Thoracic aorta (tissue), 2 donors: ENCODE data around the gene NCBP3. TPM values are rescaled to one million over a fixed set of nuclear protein-coding genes. Genes with fewer than 3 reads are reported as not detected.

ENCODE experiments used
- ATAC-seq: fragments of 150-250 bp; one replicate; pipeline ENCODE4 v1.8.0; 2017; ENCODE audit warnings: low read depth; ENCODE audit not compliant: insufficient number of reproducible peaks, low FRiP score
- DNase-seq: peaks from one replicate; pipeline ENCODE4 v3.0.0-alpha.2; 2020; ENCODE audit warnings: low spot score
- H3K27ac ChIP-seq, 2 donors: fragments of 200-600 bp; sonication (generic); 1 replicate in 1 of 2; 2 replicates in 1 of 2; pipeline ENCODE4 v1.5.1; 2016; ENCODE audit warnings: mild to moderate bottlenecking in 2 of 2, moderate library complexity in 2 of 2
- H3K27me3 ChIP-seq: fragments of 200-600 bp; sonication (generic); replicated peaks from 2 replicates; pipeline ENCODE4 v1.6.0; 2016; ENCODE audit warnings: mild to moderate bottlenecking; ENCODE audit not compliant: insufficient read depth
- H3K36me3 ChIP-seq: fragments of 200-600 bp; sonication (generic); one replicate; pipeline ENCODE4 v1.5.1; 2016
- H3K4me1 ChIP-seq, 2 donors: fragments of 200-600 bp; sonication (generic); 1 replicate in 1 of 2; 2 replicates in 1 of 2; pipeline versions ENCODE4 v1.5.1 to v1.6.0; 2016; ENCODE audit warnings: low read depth in 2 of 2, mild to moderate bottlenecking in 1 of 2; ENCODE audit not compliant: control insufficient read depth in 1 of 2
- H3K4me3 ChIP-seq: fragments of 200-600 bp; sonication (generic); 2 replicates; pipeline ENCODE4 v1.5.1; 2016; ENCODE audit warnings: mild to moderate bottlenecking
- H3K9me3 ChIP-seq: fragments of 200-600 bp; sonication (generic); 2 replicates; pipeline ENCODE4 v1.5.1; 2016
- total RNA-seq, 2 donors: library from RNA; depleted of rRNA; stranded (reverse); fragments of >200 nt; gene quantifications; one replicate each; pipeline versions ENCODE4 v1.1.0 to v1.2.3, GENCODE V29; 2016
- TF ChIP-seq, protein P1 (sequence below): fragments of 200-600 bp; sonication (generic); IDR thresholded peaks from one replicate; pipeline ENCODE4 v1.5.1; 2019; ENCODE audit warnings: antibody characterized with exemption

NCBP3 gene
- total RNA-seq, 2 donors from 2014 or later, result 28.8 to 47.8 TPM

DNA sequence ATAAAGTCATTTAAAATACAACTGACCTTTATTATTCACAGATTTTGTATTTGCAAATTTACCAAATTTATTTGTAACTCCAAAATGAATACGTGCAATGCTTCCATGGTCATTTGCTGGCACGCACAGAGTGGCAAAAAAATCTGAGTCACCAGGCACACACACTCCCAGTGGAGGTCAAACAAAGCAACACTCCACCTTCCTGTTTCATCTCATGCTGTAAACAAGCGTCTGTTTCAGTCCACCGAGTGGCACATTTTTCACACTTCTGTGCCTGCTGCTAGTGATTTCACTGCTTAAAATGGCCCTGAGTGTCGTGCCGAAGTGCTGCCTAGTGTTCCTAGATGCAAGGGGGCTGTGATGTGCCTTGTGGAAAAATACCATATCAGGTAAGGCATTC, 27.3 kb downstream of the NCBP3 start:
- no peaks in the 10 kb centered on the region for H3K9me3 ChIP-seq
- H3K36me3 ChIP-seq, result peaks cover 63% of the 10 kb centered on the region
- H3K27ac ChIP-seq, result no peak overlapping the region
- H3K27me3 ChIP-seq, result no peaks in the 10 kb centered on the region
- DNase-seq, result no peak
- TF ChIP-seq, protein P1, sequence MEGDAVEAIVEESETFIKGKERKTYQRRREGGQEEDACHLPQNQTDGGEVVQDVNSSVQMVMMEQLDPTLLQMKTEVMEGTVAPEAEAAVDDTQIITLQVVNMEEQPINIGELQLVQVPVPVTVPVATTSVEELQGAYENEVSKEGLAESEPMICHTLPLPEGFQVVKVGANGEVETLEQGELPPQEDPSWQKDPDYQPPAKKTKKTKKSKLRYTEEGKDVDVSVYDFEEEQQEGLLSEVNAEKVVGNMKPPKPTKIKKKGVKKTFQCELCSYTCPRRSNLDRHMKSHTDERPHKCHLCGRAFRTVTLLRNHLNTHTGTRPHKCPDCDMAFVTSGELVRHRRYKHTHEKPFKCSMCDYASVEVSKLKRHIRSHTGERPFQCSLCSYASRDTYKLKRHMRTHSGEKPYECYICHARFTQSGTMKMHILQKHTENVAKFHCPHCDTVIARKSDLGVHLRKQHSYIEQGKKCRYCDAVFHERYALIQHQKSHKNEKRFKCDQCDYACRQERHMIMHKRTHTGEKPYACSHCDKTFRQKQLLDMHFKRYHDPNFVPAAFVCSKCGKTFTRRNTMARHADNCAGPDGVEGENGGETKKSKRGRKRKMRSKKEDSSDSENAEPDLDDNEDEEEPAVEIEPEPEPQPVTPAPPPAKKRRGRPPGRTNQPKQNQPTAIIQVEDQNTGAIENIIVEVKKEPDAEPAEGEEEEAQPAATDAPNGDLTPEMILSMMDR, result no peak
- H3K4me1 ChIP-seq, result no peaks in the 10 kb centered on the region
- ATAC-seq, result no peak
- H3K4me3 ChIP-seq, result no peak overlapping the region

DNA sequence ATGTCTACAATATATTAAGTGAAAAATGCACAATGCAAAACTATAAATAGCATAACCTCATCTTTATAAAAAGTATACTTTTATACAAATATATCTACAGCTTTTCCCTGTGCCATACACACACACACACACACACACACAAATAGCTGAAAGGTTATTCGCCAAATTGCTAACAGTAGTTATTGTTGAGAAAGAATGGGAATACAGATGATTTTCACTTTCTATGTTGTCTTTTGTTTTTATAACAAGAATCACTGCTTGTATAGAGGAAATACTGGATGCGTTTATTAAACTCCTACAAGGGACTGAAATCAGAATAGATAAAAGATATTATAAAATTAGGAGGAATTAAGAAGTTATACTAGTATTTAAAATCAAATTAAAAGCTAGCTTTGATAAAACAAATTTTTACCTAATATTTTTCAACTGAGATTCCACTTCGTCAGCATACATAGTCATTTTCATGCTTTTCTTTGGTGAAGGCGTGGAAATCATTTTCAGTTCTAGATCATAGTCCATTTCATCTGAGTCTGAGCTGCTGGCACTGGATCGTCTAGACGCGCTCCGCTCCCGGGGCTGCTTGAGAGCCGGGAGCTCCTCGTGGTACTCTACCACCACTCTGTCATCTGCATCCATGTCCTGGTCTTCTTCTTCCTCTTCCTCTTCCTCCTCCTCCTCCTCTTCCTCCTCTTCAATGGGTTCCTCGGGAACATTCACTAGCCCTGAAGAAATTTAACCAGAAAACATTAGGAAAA, 28.0 kb downstream of the NCBP3 start:
- H3K4me1 ChIP-seq, result no peaks in the 10 kb centered on the region
- DNase-seq (no peak), ATAC-seq (no peak)
- H3K36me3 ChIP-seq, result peaks cover 63% of the 10 kb centered on the region
- H3K9me3 ChIP-seq, result no peaks in the 10 kb centered on the region
- TF ChIP-seq, protein P1, result no peak
- H3K4me3 ChIP-seq, result no peak overlapping the region
- H3K27ac ChIP-seq, result no peak overlapping the region
- no peaks in the 10 kb centered on the region for H3K27me3 ChIP-seq

DNA sequence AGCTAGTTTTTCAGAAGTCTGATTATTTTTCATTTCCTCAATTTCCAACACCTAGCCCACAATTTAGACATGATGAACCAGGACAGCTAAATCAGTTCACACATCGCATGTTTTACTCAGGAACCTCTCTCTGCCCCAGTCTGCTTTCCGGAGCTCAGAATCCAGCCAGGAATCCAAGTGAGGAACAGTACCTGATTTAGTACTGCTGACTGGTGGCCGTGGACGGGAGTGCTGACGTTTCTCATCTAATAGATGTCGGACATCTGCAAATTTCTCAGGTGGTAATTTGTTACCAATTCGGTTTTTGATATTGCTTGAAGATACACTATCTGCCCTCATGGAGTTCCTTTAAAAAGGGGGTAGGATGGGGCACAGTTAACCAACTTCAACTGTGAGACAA, 30.1 kb downstream of the NCBP3 start:
- H3K36me3 ChIP-seq, result peaks cover 62% of the 10 kb centered on the region
- no peaks in the 10 kb centered on the region for H3K27me3 ChIP-seq
- H3K4me3 ChIP-seq, result no peak overlapping the region
- no peak overlapping the region for H3K27ac ChIP-seq
- no peaks in the 10 kb centered on the region for H3K4me1 ChIP-seq
- no peaks in the 10 kb centered on the region for H3K9me3 ChIP-seq
- TF ChIP-seq, protein P1, result no peak
- DNase-seq, result no peak
- no peak for ATAC-seq

DNA sequence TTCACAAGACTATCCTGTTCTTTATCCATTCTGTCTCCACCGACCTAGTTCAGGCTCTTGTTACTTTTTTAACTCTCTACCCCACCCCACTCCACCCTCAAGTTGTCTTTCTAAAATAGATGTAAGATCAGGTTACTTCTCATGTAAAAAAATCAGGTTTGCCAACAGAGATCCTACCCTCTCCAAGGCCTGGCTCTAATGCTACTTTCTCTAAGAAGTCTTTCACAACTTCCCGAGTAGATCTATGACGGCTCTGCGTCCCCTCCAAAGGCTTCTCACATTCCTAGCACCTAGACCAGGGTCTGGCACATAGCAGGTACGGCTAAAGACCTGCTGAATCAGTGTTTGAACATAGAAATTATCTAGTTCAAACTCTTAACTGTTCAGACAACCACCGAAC, 30.9 kb downstream of the NCBP3 start:
- no peaks in the 10 kb centered on the region for H3K27me3 ChIP-seq
- H3K4me3 ChIP-seq, result no peak overlapping the region
- H3K9me3 ChIP-seq, result no peaks in the 10 kb centered on the region
- H3K27ac ChIP-seq, result no peak overlapping the region
- TF ChIP-seq, protein P1, result no peak
- no peak for ATAC-seq
- no peak for DNase-seq
- peaks cover 70% of the 10 kb centered on the region for H3K36me3 ChIP-seq
- no peaks in the 10 kb centered on the region for H3K4me1 ChIP-seq

DNA sequence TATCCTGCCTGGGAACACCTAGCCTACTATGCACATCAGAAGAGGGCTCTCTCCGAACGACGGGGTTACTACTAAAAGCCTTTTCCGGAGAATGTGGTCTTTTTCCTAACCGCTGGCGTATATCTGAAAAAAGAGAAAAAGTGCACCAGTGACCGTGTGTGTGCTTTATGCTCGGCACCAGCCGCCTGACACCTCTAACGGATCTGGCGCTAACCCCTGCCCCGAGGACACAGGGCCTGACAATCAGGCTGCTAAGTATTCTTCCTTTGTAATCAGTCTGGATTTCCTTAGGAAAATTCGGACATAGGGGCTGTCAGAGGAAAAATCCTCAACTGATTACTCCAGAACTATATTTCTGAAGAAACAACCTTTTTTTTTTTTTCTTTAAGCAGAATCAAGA, 31.7 kb downstream of the NCBP3 start:
- H3K4me1 ChIP-seq, result no peaks in the 10 kb centered on the region
- peaks cover 70% of the 10 kb centered on the region for H3K36me3 ChIP-seq
- H3K9me3 ChIP-seq, result no peaks in the 10 kb centered on the region
- DNase-seq (no peak), ATAC-seq (no peak)
- no peak overlapping the region for H3K27ac ChIP-seq
- no peaks in the 10 kb centered on the region for H3K27me3 ChIP-seq
- TF ChIP-seq, protein P1, result no peak
- no peak overlapping the region for H3K4me3 ChIP-seq
